ENCODE results near the gene IBTK. TPM values are rescaled to one million over a fixed set of nuclear protein-coding genes. Genes with fewer than 3 reads are reported as not detected.
"Not testable (repeated sequence)": the region's sequence is repeated elsewhere in the genome, so short reads cannot be mapped to it uniquely, and the experiment has no call there.

Gene IBTK, protein sequence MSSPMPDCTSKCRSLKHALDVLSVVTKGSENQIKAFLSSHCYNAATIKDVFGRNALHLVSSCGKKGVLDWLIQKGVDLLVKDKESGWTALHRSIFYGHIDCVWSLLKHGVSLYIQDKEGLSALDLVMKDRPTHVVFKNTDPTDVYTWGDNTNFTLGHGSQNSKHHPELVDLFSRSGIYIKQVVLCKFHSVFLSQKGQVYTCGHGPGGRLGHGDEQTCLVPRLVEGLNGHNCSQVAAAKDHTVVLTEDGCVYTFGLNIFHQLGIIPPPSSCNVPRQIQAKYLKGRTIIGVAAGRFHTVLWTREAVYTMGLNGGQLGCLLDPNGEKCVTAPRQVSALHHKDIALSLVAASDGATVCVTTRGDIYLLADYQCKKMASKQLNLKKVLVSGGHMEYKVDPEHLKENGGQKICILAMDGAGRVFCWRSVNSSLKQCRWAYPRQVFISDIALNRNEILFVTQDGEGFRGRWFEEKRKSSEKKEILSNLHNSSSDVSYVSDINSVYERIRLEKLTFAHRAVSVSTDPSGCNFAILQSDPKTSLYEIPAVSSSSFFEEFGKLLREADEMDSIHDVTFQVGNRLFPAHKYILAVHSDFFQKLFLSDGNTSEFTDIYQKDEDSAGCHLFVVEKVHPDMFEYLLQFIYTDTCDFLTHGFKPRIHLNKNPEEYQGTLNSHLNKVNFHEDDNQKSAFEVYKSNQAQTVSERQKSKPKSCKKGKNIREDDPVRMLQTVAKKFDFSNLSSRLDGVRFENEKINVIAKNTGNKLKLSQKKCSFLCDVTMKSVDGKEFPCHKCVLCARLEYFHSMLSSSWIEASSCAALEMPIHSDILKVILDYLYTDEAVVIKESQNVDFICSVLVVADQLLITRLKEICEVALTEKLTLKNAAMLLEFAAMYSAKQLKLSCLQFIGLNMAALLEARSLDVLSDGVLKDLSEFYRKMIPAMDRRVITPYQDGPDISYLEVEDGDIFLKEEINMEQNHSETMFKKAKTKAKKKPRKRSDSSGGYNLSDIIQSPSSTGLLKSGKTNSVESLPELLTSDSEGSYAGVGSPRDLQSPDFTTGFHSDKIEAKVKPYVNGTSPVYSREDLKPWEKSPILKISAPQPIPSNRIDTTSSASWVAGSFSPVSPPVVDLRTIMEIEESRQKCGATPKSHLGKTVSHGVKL (N-terminal part only)
- total RNA-seq (10 to 100 TPM; 26.7 to 85.0 (median 52.0) TPM), polyA plus RNA-seq (10 to 100 TPM; 34.7 to 74.8 (median 43.1) TPM)
- long read RNA-seq, donor 1, full-length matches to known transcripts, result 6 of 34 reads
- long read RNA-seq, donor 1, partial matches to known transcripts, result 22 of 34 reads
- long read RNA-seq, donor 1, other reads (novel, unspliced or antisense), result 6 of 34 reads
- long read RNA-seq, donor 2, full-length matches to known transcripts, result 1 of 21 reads
- long read RNA-seq, donor 2, partial matches to known transcripts, result 20 of 21 reads
- long read RNA-seq, donor 2, other reads (novel, unspliced or antisense), result 0 of 21 reads
- long read RNA-seq, donor 3, full-length matches to known transcripts, result 5 of 5 reads
- long read RNA-seq, donor 3, partial matches to known transcripts, result 0 of 5 reads
- long read RNA-seq, donor 3, other reads (novel, unspliced or antisense), result 0 of 5 reads
- long read RNA-seq, donor 4, partial matches to known transcripts, result 23 of 25 reads
- long read RNA-seq, donor 4, other reads (novel, unspliced or antisense), result 2 of 25 reads
- long read RNA-seq, donor 5, full-length matches to known transcripts, result 32 of 56 reads
- long read RNA-seq, donor 5, partial matches to known transcripts, result 4 of 56 reads
- long read RNA-seq, donor 5, other reads (novel, unspliced or antisense), result 20 of 56 reads
- long read RNA-seq, donor 6, partial matches to known transcripts, result 8 of 10 reads
- long read RNA-seq, donor 6, other reads (novel, unspliced or antisense), result 1 of 10 reads
- long read RNA-seq, donor 7, full-length matches to known transcripts, result 1 of 1 reads
- long read RNA-seq, donor 7, partial matches to known transcripts, result 0 of 1 reads
- long read RNA-seq, donor 7, other reads (novel, unspliced or antisense), result 0 of 1 reads
- long read RNA-seq, donor 8, partial matches to known transcripts, result 41 of 41 reads
- long read RNA-seq, donor 8, other reads (novel, unspliced or antisense), result 0 of 41 reads
- long read RNA-seq, donor 9, full-length matches to known transcripts, result 3 of 23 reads
- long read RNA-seq, donor 9, partial matches to known transcripts, result 20 of 23 reads
- long read RNA-seq, donor 9, other reads (novel, unspliced or antisense), result 0 of 23 reads
- long read RNA-seq, donor 10, partial matches to known transcripts, result 17 of 17 reads
- long read RNA-seq, donor 10, other reads (novel, unspliced or antisense), result 0 of 17 reads

DNA sequence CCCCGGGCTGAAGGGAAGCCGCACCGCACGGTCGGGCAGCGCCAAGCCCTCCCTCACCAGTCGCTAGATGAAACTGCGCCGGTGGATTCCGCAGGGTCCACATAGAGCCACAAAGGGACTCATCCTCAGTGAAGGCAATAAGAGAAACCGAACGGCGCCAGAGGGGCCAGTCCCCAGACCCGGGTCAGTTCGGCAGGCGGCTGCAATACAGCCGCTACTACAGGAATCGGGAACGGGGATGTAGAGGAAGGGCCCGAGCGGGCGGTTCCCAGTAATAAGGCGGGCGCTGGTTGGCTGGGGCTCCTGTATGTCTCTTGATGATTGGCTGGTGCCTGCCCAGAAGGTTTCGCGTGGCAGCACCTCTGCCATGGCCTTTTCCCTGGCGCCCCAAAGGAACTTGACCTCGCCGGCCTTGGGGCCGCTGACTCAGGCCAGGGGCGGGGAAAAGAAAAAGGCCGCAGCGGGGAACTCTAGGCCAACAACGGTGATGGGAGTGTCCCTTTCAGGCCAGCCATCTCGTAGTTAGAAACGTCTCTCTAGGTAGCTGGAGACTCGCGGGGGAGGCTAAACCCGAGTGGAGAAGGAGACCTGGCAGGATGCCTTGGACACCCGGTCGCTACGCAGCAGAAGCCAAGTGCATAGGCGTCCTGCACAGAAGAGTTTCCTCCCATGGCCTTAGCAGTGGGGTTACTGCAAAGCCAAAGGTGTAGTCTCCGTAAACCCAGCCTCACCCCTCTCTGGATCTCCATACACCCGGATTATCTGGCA, at the start of gene IBTK:
IBTK (minus strand) TSS at position 240 of the 768 bp plus-strand sequence. CDS start 7,258 bp downstream, outside the sequence.
- peak; percentile 83 to 91 for TF ChIP-seq POLR2A (IDR thresholded peaks at IDR 0.05)
- TF ChIP-seq, protein P1, sequence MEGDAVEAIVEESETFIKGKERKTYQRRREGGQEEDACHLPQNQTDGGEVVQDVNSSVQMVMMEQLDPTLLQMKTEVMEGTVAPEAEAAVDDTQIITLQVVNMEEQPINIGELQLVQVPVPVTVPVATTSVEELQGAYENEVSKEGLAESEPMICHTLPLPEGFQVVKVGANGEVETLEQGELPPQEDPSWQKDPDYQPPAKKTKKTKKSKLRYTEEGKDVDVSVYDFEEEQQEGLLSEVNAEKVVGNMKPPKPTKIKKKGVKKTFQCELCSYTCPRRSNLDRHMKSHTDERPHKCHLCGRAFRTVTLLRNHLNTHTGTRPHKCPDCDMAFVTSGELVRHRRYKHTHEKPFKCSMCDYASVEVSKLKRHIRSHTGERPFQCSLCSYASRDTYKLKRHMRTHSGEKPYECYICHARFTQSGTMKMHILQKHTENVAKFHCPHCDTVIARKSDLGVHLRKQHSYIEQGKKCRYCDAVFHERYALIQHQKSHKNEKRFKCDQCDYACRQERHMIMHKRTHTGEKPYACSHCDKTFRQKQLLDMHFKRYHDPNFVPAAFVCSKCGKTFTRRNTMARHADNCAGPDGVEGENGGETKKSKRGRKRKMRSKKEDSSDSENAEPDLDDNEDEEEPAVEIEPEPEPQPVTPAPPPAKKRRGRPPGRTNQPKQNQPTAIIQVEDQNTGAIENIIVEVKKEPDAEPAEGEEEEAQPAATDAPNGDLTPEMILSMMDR (IDR thresholded peaks at IDR 0.05), result no peak
- Histone ChIP-seq H3K4me1 (replicated peaks in 1 of 2) (peaks cover 30 to 45% of the 10 kb centered on the region in 2 donors), H3K9me3 (replicated peaks in 1 of 3) (no peaks in the 10 kb centered on the region), H3K27ac (peak within 1 kb of the TSS; percentile 94 to 99 (median 97)), H3K27me3 (no peaks in the 10 kb centered on the region), H3K36me3 (replicated peaks in 1 of 2) (no peaks in the 10 kb centered on the region), H3K4me3 (peak within 1 kb of the TSS; percentile 26 to 94 (median 76))
- intact Hi-C loops (cut with DNase I), result no loop called here
- WGBS, 4 donors, result 0 to 4% (median 1%) methylated on average over 10 to 45 of the region's 45 CpGs
- DNase-seq, result peak; percentile 96 to 99 (median 98)

DNA sequence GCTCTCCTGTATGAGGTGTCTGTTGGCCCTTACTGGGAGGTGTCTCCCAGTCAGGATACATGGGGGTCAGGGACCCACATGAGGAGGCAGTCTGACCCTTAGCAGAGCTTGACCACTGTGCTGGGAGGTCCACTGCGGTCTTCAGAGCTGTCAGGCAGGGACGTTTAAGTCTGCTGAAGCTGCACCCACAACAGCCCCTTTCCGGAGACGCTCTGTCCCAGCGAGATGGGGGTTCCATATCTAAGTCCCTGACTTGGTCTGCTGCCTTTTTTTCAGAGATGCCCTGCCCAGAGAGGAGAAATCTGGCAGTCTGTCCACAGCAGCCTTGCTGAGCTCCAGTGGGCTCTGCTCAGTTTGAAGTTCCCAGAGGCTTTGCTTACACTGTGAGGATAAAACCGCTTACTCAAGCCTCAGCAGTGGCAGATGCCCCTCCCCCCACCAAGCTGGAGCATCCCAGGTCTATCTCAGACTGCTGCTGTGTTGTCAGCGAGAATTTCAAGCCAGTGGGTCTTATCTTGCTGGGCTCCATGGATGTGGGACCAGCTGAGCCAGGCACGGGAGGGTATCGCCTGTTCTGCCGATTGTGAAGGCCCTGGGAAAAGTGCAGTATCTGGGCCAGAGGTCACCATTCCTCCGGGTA, 36.3 kb upstream of the IBTK start:
- TF ChIP-seq POLR2A (IDR thresholded peaks at IDR 0.05), result no peak
- TF ChIP-seq, protein P1 (IDR thresholded peaks at IDR 0.05), result no peak

DNA sequence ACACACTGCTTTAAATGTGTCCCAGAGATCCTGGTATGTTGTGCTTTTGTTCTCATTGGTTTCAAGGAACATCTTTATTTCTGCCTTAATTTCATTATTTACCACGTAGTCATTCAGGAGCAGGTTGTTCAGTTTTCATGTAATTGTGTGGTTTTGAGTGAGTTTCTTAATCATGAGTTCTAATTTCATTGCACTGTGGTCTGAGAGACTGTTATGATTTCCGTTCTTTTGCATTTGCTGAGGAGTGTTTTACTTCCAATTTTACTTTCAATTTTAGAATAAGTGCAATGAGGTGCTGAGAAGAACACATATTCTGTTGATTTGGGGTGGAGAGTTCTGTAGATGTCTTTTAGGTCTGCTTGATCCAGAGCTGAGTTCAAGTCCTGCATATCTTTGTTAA, 34.0 kb upstream of the IBTK start:
- DNase-seq; H3K27ac ChIP-seq; H3K36me3 ChIP-seq (replicated peaks in 1 of 2); H3K4me1 ChIP-seq (replicated peaks in 1 of 2); H3K27me3 ChIP-seq; H3K9me3 ChIP-seq (replicated peaks in 1 of 3); H3K4me3 ChIP-seq; intact Hi-C loops (cut with DNase I): not testable (repeated sequence)
- WGBS, 4 donors, result 48 to 68% (median 56%) methylated on average over 2 of the region's 2 CpGs

More for the DNA sequence above, 36.3 kb upstream of the IBTK start:
- no peak overlapping the region for H3K4me3 ChIP-seq
- H3K27me3 ChIP-seq, result no peaks in the 10 kb centered on the region
- no peaks in the 10 kb centered on the region for H3K36me3 ChIP-seq (replicated peaks in 1 of 2)
- H3K27ac ChIP-seq, result no peak overlapping the region
- WGBS, 4 donors, result 47 to 65% (median 65%) methylated on average over 5 to 11 of the region's 11 CpGs; no CpG with 5 or more reads in 1 of the 4 donors
- H3K4me1 ChIP-seq (replicated peaks in 1 of 2), result no peaks in the 10 kb centered on the region
- intact Hi-C loops (cut with DNase I), result no loop called here
- H3K9me3 ChIP-seq (replicated peaks in 1 of 3), result no peaks in the 10 kb centered on the region
- DNase-seq, result no peak
